H9 (cell line): ENCODE measurements around the gene RAB31. TPM values are rescaled to one million over a fixed set of nuclear protein-coding genes. Genes with fewer than 3 reads are reported as not detected.

ENCODE experiments used
- DNase-seq: peaks from one replicate; pipeline ENCODE4 v3.0.0-alpha.2; 2017
- H2AFZ ChIP-seq: one replicate; pipeline ENCODE4 v1.6.1; 2013; ENCODE audit warnings: mild to moderate bottlenecking, low read length, control low read depth, moderate library complexity
- H2AK5ac ChIP-seq: 2 replicates; pipeline ENCODE4 v1.6.1; 2013; ENCODE audit warnings: low read length, control low read depth, mixed read lengths; ENCODE audit not compliant: insufficient read length
- H2BK120ac ChIP-seq: one replicate; pipeline ENCODE4 v1.6.1; 2013; ENCODE audit warnings: low read depth, mild to moderate bottlenecking, low read length, control low read depth, inconsistent platforms; ENCODE audit not compliant: poor library complexity, severe bottlenecking
- H2BK12ac ChIP-seq: 2 replicates; pipeline ENCODE4 v1.6.1; 2013; ENCODE audit warnings: low read length, control low read depth, mixed read lengths, low read depth; ENCODE audit not compliant: insufficient read length
- H2BK15ac ChIP-seq: 2 replicates; pipeline ENCODE4 v1.6.1; 2013; ENCODE audit warnings: low read depth, low read length, control low read depth
- H2BK20ac ChIP-seq: one replicate; pipeline ENCODE4 v1.6.1; 2013; ENCODE audit warnings: low read depth, mild to moderate bottlenecking, low read length, control low read depth, inconsistent platforms; ENCODE audit not compliant: poor library complexity, severe bottlenecking
- H2BK5ac ChIP-seq: 2 replicates; pipeline ENCODE4 v1.6.1; 2013; ENCODE audit warnings: low read length, control low read depth, mixed read lengths; ENCODE audit not compliant: insufficient read length
- H3K14ac ChIP-seq: 2 replicates; pipeline ENCODE4 v1.6.1; 2013; ENCODE audit warnings: low read length, control low read depth; ENCODE audit not compliant: insufficient read depth
- H3K18ac ChIP-seq: 2 replicates; pipeline ENCODE4 v1.6.1; 2013; ENCODE audit warnings: low read depth, mild to moderate bottlenecking, mixed read lengths, low read length, control low read depth; ENCODE audit not compliant: insufficient read length
- H3K23ac ChIP-seq: 2 replicates; pipeline ENCODE4 v1.6.1; 2013; ENCODE audit warnings: low read length, control low read depth, mixed read lengths, low read depth; ENCODE audit not compliant: insufficient read length
- H3K23me2 ChIP-seq: 2 replicates; pipeline ENCODE4 v1.6.1; 2013; ENCODE audit warnings: low read depth, mild to moderate bottlenecking, mixed read lengths, low read length, control low read depth; ENCODE audit not compliant: insufficient read length, poor library complexity, severe bottlenecking
- H3K27ac ChIP-seq: 2 replicates; pipeline ENCODE4 v1.5.1; 2013; ENCODE audit warnings: low read length, control low read depth, mixed read lengths, low read depth; ENCODE audit not compliant: insufficient read length
- H3K27me3 ChIP-seq: 2 replicates; pipeline ENCODE4 v1.6.1; 2013; ENCODE audit warnings: low read length, control low read depth, inconsistent platforms; ENCODE audit not compliant: insufficient read depth
- H3K4ac ChIP-seq: 2 replicates; pipeline ENCODE4 v1.6.1; 2013; ENCODE audit warnings: low read depth, mild to moderate bottlenecking, control low read depth, inconsistent platforms, low read length, moderate library complexity
- H3K4me1 ChIP-seq: 2 replicates; pipeline ENCODE4 v1.6.1; 2013; ENCODE audit warnings: low read length, control low read depth, inconsistent platforms; ENCODE audit not compliant: insufficient read depth
- H3K4me2 ChIP-seq: 2 replicates; pipeline ENCODE4 v1.6.1; 2013; ENCODE audit warnings: low read length, control low read depth, mixed read lengths; ENCODE audit not compliant: insufficient read length, insufficient read depth
- H3K56ac ChIP-seq: 2 replicates; pipeline ENCODE4 v1.6.1; 2013; ENCODE audit warnings: low read depth, mild to moderate bottlenecking, mixed read lengths, low read length, control low read depth; ENCODE audit not compliant: insufficient read length
- H3K79me1 ChIP-seq: 2 replicates; pipeline ENCODE4 v1.6.1; 2013; ENCODE audit warnings: low read depth, mild to moderate bottlenecking, moderate library complexity, low read length, control low read depth, inconsistent platforms; ENCODE audit not compliant: insufficient read depth, poor library complexity, severe bottlenecking
- H3K79me2 ChIP-seq: 2 replicates; pipeline ENCODE4 v1.6.1; 2013; ENCODE audit warnings: low read length, control low read depth, inconsistent platforms; ENCODE audit not compliant: insufficient read depth
- H3K9ac ChIP-seq: 2 replicates; pipeline ENCODE4 v1.6.1; 2013; ENCODE audit warnings: low read length, control low read depth, mixed read lengths; ENCODE audit not compliant: insufficient read length; ENCODE audit errors: extremely low read depth
- H3K9me3 ChIP-seq: one replicate; pipeline ENCODE4 v1.6.1; 2013; ENCODE audit warnings: low read depth, low read length, inconsistent platforms; ENCODE audit not compliant: control insufficient read depth
- H3T11ph ChIP-seq: one replicate; pipeline ENCODE4 v1.6.1; 2013; ENCODE audit warnings: mild to moderate bottlenecking, low read length, control low read depth, inconsistent platforms
- H4K20me1 ChIP-seq: one replicate; pipeline ENCODE4 v1.6.1; 2013; ENCODE audit not compliant: control insufficient read depth, insufficient read length, insufficient read depth
- H4K5ac ChIP-seq: 2 replicates; pipeline ENCODE4 v1.6.1; 2013; ENCODE audit warnings: low read depth, mild to moderate bottlenecking, mixed read lengths, low read length, control low read depth; ENCODE audit not compliant: insufficient read length
- H4K8ac ChIP-seq: replicated peaks from 2 replicates; pipeline ENCODE4 v1.6.1; 2013; ENCODE audit warnings: low read length, control low read depth, mixed read lengths, low read depth; ENCODE audit not compliant: insufficient read length
- H4K91ac ChIP-seq: 2 replicates; pipeline ENCODE4 v1.6.1; 2013; ENCODE audit warnings: low read depth, mild to moderate bottlenecking, moderate library complexity, mixed read lengths, low read length, control low read depth; ENCODE audit not compliant: insufficient read length
- H3K27ac Mint-ChIP-seq, 3 experiments: 2 replicates in 2 of 3; 3 replicates in 1 of 3; pipeline ENCODE4 v1.8.0; 2020 to 2021; ENCODE audit warnings: mixed read lengths in 3 of 3, mild to moderate bottlenecking in 1 of 3, moderate library complexity in 1 of 3
- H3K27me3 Mint-ChIP-seq: 2 replicates; pipeline ENCODE4 v1.8.0; 2021; ENCODE audit warnings: low read depth, mild to moderate bottlenecking, moderate library complexity, mixed read lengths
- H3K36me3 Mint-ChIP-seq, 3 experiments: 2 replicates in 2 of 3; 3 replicates in 1 of 3; pipeline ENCODE4 v1.8.0; 2020 to 2021; ENCODE audit warnings: low read depth in 3 of 3, mixed read lengths in 3 of 3; ENCODE audit not compliant: insufficient read depth in 1 of 3
- H3K4me1 Mint-ChIP-seq, 2 experiments: 2 replicates each; pipeline ENCODE4 v1.8.0; 2020; ENCODE audit warnings: mixed read lengths in 2 of 2
- H3K4me3 Mint-ChIP-seq, 2 experiments: 2 replicates in 1 of 2; 3 replicates in 1 of 2; pipeline ENCODE4 v1.8.0; 2020 to 2021; ENCODE audit warnings: mild to moderate bottlenecking in 2 of 2, mixed read lengths in 2 of 2, moderate library complexity in 1 of 2
- H3K9me3 Mint-ChIP-seq, 2 experiments: 2 replicates in 1 of 2; 3 replicates in 1 of 2; pipeline ENCODE4 v1.8.0; 2020; ENCODE audit warnings: mild to moderate bottlenecking in 2 of 2, mixed read lengths in 2 of 2, moderate library complexity in 1 of 2
- WGBS: extraction: QIAGEN DNeasy Blood & Tissue Kit; methylation state at CpG from one replicate; pipeline ENCODE4 v1.1.7; 2013; ENCODE audit warnings: missing lambda C conversion rate, low lambda C conversion rate, mixed read lengths; ENCODE audit not compliant: insufficient read length; ENCODE audit errors: extremely low coverage; 5-methylcytosine and 5-hydroxymethylcytosine counted together
- total RNA-seq: library from RNA; stranded (reverse); gene quantifications from 2 replicates; pipeline ENCODE4 v1.2.1, GENCODE V29; 2021
- TF ChIP-seq, protein P1 (sequence below): fragments of 200-600 bp; sonication (generic); conservative IDR thresholded peaks from 3 replicates; pipeline ENCODE4 v1.8.0; 2021; ENCODE audit warnings: antibody characterized with exemption, mild to moderate bottlenecking

Gene RAB31
- total RNA-seq, 1 experiment from 2014 or later = 22.4 TPM

DNA sequence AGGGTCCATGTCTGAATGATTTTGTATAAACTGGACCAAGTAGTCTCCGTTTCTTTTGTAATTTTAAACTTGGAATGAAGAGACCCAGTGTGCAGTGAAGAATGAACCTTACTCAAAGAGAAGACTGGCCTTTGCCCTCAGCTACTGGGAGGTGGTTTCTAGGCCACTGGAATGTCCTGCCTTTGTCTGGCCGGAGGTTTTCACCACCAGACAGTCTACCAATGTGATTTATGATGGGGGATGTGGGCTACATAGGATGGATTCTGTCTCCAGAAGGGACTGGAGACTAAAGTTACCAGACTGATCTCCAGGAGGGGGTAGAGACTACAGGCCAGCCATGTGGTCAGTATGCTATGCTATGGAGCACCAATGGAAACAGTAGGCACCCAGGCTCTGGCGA, 42.8 kb upstream of the RAB31 start:
- Histone ChIP-seq H3K14ac (no peak overlapping the region), H2AFZ (no peak overlapping the region), H2AK5ac (no peak overlapping the region), H4K20me1 (no peaks in the 10 kb centered on the region), H2BK12ac (no peak overlapping the region), H3K4ac (no peak overlapping the region), H3K4me1 (no peaks in the 10 kb centered on the region), H2BK5ac (no peak overlapping the region), H3K27ac (no peak overlapping the region), H3K9me3 (no peaks in the 10 kb centered on the region), H3K23ac (no peak overlapping the region), H3K27me3 (no peaks in the 10 kb centered on the region), H3K4me2 (no peak overlapping the region), H2BK15ac (no peak overlapping the region), H2BK20ac (no peak overlapping the region), H3K23me2 (no peaks in the 10 kb centered on the region), H3K18ac (no peak overlapping the region), H4K8ac (no peak overlapping the region), H4K91ac (no peak overlapping the region), H4K5ac (no peak overlapping the region), H3K79me1 (no peaks in the 10 kb centered on the region), H3K79me2 (no peaks in the 10 kb centered on the region), H3K9ac (no peak overlapping the region), H2BK120ac (no peak overlapping the region), H3K56ac (no peak overlapping the region), H3T11ph (no peak overlapping the region)
- Mint-ChIP-seq H3K36me3 (no peaks in the 10 kb centered on the region; a peak in 2 of 7 replicates), H3K9me3 (no peaks in the 10 kb centered on the region), H3K27me3 (no peaks in the 10 kb centered on the region), H3K27ac (no peak overlapping the region), H3K4me1 (no peaks in the 10 kb centered on the region), H3K4me3 (no peak overlapping the region)
- DNase-seq = no peak
- no CpG with 5 or more reads among the region's 3 CpGs for WGBS
- TF ChIP-seq, protein P1, sequence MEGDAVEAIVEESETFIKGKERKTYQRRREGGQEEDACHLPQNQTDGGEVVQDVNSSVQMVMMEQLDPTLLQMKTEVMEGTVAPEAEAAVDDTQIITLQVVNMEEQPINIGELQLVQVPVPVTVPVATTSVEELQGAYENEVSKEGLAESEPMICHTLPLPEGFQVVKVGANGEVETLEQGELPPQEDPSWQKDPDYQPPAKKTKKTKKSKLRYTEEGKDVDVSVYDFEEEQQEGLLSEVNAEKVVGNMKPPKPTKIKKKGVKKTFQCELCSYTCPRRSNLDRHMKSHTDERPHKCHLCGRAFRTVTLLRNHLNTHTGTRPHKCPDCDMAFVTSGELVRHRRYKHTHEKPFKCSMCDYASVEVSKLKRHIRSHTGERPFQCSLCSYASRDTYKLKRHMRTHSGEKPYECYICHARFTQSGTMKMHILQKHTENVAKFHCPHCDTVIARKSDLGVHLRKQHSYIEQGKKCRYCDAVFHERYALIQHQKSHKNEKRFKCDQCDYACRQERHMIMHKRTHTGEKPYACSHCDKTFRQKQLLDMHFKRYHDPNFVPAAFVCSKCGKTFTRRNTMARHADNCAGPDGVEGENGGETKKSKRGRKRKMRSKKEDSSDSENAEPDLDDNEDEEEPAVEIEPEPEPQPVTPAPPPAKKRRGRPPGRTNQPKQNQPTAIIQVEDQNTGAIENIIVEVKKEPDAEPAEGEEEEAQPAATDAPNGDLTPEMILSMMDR = no peak
